ENCODE measurements around the gene SLC10A3.
A peak's percentile ranks its signal among the peaks of the same experiment; 100 is the strongest.

SLC10A3 gene

GRCh38 chrX:154482786-154483185 lies 7.6 kb downstream of the SLC10A3 start:
- no peak for DNase-seq (ENCODE audit: low read depth)

GRCh38 chrX:154481911-154482601 lies 8.4 kb downstream of the SLC10A3 start:
- no peak for DNase-seq (ENCODE audit: low read depth)

- DNase-seq (ENCODE audit: low read depth): no peak
Observed at GRCh38 chrX:154481195-154481594, 9.2 kb downstream of the SLC10A3 start.

GRCh38 chrX:154478728-154479622 lies 11.5 kb downstream of the SLC10A3 start, which contains the start of gene LAGE3:
Gene LAGE3 (minus strand): TSS chrX:154479281. CDS start chrX:154478915, 366 bp downstream.
- peak; percentile 93 for DNase-seq (ENCODE audit: low read depth)

- no peak for DNase-seq (ENCODE audit: low read depth)
Observed at GRCh38 chrX:154477891-154478477, 12.4 kb downstream of the SLC10A3 start.

- no peak for DNase-seq (ENCODE audit: low read depth)
Observed at GRCh38 chrX:154476821-154477220, 13.6 kb downstream of the SLC10A3 start.

- no peak for DNase-seq (ENCODE audit: low read depth)
Observed at GRCh38 chrX:154473683-154474082, 16.7 kb downstream of the SLC10A3 start.

GRCh38 chrX:154472685-154473632 lies 17.5 kb downstream of the SLC10A3 start:
- DNase-seq (ENCODE audit: low read depth): no peak

GRCh38 chrX:154471839-154472684 lies 18.4 kb downstream of the SLC10A3 start:
- DNase-seq (ENCODE audit: low read depth): no peak

- no peak for DNase-seq (ENCODE audit: low read depth)
Observed at GRCh38 chrX:154470914-154471568, 19.4 kb downstream of the SLC10A3 start.

- no peak for DNase-seq (ENCODE audit: low read depth)
Observed at GRCh38 chrX:154470434-154470833, 20.0 kb downstream of the SLC10A3 start.

GRCh38 chrX:154469880-154470279 lies 20.5 kb downstream of the SLC10A3 start:
- DNase-seq (ENCODE audit: low read depth): no peak

GRCh38 chrX:154469114-154469513 lies 21.3 kb downstream of the SLC10A3 start:
- DNase-seq (ENCODE audit: low read depth): no peak

- no peak for DNase-seq (ENCODE audit: low read depth)
Observed at GRCh38 chrX:154468217-154468616, 22.2 kb downstream of the SLC10A3 start.

- DNase-seq (ENCODE audit: low read depth): no peak
Observed at GRCh38 chrX:154467556-154467955, 22.9 kb downstream of the SLC10A3 start.

GRCh38 chrX:154466907-154467306 lies 23.5 kb downstream of the SLC10A3 start:
- DNase-seq (ENCODE audit: low read depth): no peak

- DNase-seq (ENCODE audit: low read depth): no peak
Observed at GRCh38 chrX:154466036-154466435, 24.4 kb downstream of the SLC10A3 start.

- DNase-seq (ENCODE audit: low read depth): no peak
Observed at GRCh38 chrX:154465601-154466000, 24.8 kb downstream of the SLC10A3 start.

GRCh38 chrX:154464806-154465365 lies 25.5 kb downstream of the SLC10A3 start:
- no peak for DNase-seq (ENCODE audit: low read depth)
